ENCODE measurements around the gene GJC2. TPM values are rescaled to one million over a fixed set of nuclear protein-coding genes. Genes with fewer than 3 reads are reported as not detected.

The GJC2 gene
- total and polyA plus RNA-seq, 2 donors (not counting 3 experiments of a cell fraction or from before 2014, with no cell fraction given), result 0.58 to 1.2 TPM

GRCh38 chr1:228164561-228165371 lies 15.0 kb downstream of the GJC2 start:
- BruUV-seq (replicated peaks), result TSS peak; percentile 77
- H3K27me3 ChIP-seq (ENCODE audit: control insufficient read depth in 2 of 2, insufficient read depth in 2 of 2, low read length in 2 of 2), result no peaks in the 10 kb centered on the region
- no peak for TF ChIP-seq MYC (IDR thresholded peaks at IDR 0.05; ENCODE audit: low read depth, low read length)
- TF ChIP-seq JUN (IDR thresholded peaks at IDR 0.05; ENCODE audit: borderline replicate concordance, insufficient read depth, insufficient read length, low read depth), result no peak
- TF ChIP-seq POLR2A (IDR thresholded peaks at IDR 0.05; ENCODE audit: low read depth, low read length), result no peak
- no peak for TF ChIP-seq GATA2 (IDR thresholded peaks at IDR 0.05; ENCODE audit: insufficient read depth, insufficient read length, low read depth, low read length)
- no peak for TF ChIP-seq FOS (IDR thresholded peaks at IDR 0.05; ENCODE audit: borderline replicate concordance, insufficient read depth, low read length)
- TF ChIP-seq CTCF (IDR thresholded peaks at IDR 0.05; ENCODE audit: extremely low read depth in 1 of 2, insufficient read depth in 1 of 2, low read depth in 1 of 2, low read length in 2 of 2), result no peak
- TF ChIP-seq MAX (IDR thresholded peaks at IDR 0.05; ENCODE audit: insufficient read depth, insufficient read length), result no peak
- TF ChIP-seq POLR2AphosphoS5 (IDR thresholded peaks at IDR 0.05; ENCODE audit: insufficient read depth, low read depth, low read length), result no peak
- no peak for TF ChIP-seq EZH2 (IDR thresholded peaks at IDR 0.05; ENCODE audit: borderline replicate concordance, low read depth, low read length, severe bottlenecking)
- peak overlapping the region; percentile 86 for H3K4me2 ChIP-seq (ENCODE audit: insufficient read depth, low read length)
- FAIRE-seq (no peak), DNase-seq (ENCODE audit: low read depth, low spot score) (no peak)
- dilution Hi-C loops (cut with MboI; ENCODE audit: extremely low pct_ligation_motif_present, low sequenced_read_pairs) (no loop called here), intact Hi-C loops (cut with micrococcal nuclease) (loop anchor here (1.0 to 10.0 kb wide), 8 partner anchors 24 to 380 kb away; partner anchors contain the start of genes C1orf35, GUK1, MRPL55 and RNF187)
- no peaks in the 10 kb centered on the region for H3K36me3 ChIP-seq (ENCODE audit: control insufficient read depth in 2 of 2, extremely low read depth in 1 of 2, insufficient read depth in 2 of 2, low read length in 2 of 2)
- peak overlapping the region in 2 of 3 experiments; percentile 31 to 55 for H3K4me3 ChIP-seq (replicated peaks in 1 of 3; ENCODE audit: insufficient read depth in 1 of 3, low read depth in 1 of 3, low read length in 3 of 3)
- H3K9me3 ChIP-seq (replicated peaks; ENCODE audit: control insufficient read depth, insufficient read depth, low read length), result no peaks in the 10 kb centered on the region
- peak overlapping the region; percentile 45 for H3K9ac ChIP-seq (replicated peaks; ENCODE audit: extremely low read depth, insufficient read depth, low read length)
- ChIA-PET CTCF (interaction anchor here (0.6 to 4.9 kb wide), 16 partner anchors 8 to 293 kb away, joined by 3 to 43 read pairs (median 4); partner anchors contain the start of genes GUK1 and MRPL55), POLR2A (interaction anchor here (0.9 to 1.7 kb wide), 7 partner anchors 14 to 81 kb away, joined by 3 to 6 read pairs (median 4); no protein-coding TSS in a partner anchor)
- H3K27ac ChIP-seq (ENCODE audit: insufficient read depth, low read depth, low read length), result peak overlapping the region; percentile 59
- peak overlapping the region; percentile 82 for H2AFZ ChIP-seq (ENCODE audit: low read depth, low read length)
- H3K9me1 ChIP-seq (replicated peaks; ENCODE audit: control insufficient read depth, extremely low read depth, insufficient read depth, low read length), result no peaks in the 10 kb centered on the region
- peaks cover 10% of the 10 kb centered on the region for H3K79me2 ChIP-seq (ENCODE audit: control insufficient read depth, insufficient read depth, low read length)
- peaks cover 29% of the 10 kb centered on the region for H3K4me1 ChIP-seq (ENCODE audit: control insufficient read depth, extremely low read depth, insufficient read depth, low read length)
- H4K20me1 ChIP-seq (replicated peaks; ENCODE audit: control insufficient read depth, extremely low read depth, insufficient read depth, low read length), result no peaks in the 10 kb centered on the region

All from endothelial cell of umbilical vein (primary cell).